Neural progenitor cell (in vitro differentiated cells): Measurements from ENCODE around the gene KIF4B.

Experiments
- EZH2 ChIP-seq: fragments of 200-600 bp; sonication (generic); IDR thresholded peaks from 2 replicates; pipeline ENCODE4 v1.6.1; 2017; ENCODE audit warnings: antibody characterized with exemption, mild to moderate bottlenecking, moderate library complexity
- EZH2phosphoT487 ChIP-seq: fragments of 200-600 bp; sonication (generic); IDR thresholded peaks from 2 replicates; pipeline ENCODE4 v1.6.1; 2017; ENCODE audit warnings: antibody characterized with exemption
- TF ChIP-seq, protein P1 (sequence below): fragments of 200-600 bp; sonication (generic); IDR thresholded peaks from 2 replicates; pipeline ENCODE4 v1.5.1; 2017; ENCODE audit warnings: antibody characterized with exemption, mild to moderate bottlenecking

DNA sequence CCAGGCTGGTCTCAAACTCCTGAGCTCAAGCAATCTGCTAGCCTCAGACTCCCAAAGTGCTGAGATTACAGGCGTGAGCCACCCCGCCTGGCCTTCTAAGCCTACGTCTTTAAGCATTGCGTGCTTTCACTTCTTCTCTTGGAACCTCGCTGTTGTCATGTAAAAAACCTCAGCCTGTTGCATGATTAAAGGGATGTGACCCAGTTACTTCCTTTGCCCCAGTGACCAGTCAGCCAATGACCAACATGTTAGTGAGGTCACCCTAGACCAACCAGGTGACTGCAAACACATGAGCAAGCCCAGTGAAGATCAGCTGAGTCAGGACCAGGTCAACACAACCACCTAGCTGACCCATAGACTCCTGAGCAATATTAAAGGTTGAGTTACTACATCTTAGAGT is 10.5 kb downstream of the KIF4B start:
- TF ChIP-seq, protein P1, sequence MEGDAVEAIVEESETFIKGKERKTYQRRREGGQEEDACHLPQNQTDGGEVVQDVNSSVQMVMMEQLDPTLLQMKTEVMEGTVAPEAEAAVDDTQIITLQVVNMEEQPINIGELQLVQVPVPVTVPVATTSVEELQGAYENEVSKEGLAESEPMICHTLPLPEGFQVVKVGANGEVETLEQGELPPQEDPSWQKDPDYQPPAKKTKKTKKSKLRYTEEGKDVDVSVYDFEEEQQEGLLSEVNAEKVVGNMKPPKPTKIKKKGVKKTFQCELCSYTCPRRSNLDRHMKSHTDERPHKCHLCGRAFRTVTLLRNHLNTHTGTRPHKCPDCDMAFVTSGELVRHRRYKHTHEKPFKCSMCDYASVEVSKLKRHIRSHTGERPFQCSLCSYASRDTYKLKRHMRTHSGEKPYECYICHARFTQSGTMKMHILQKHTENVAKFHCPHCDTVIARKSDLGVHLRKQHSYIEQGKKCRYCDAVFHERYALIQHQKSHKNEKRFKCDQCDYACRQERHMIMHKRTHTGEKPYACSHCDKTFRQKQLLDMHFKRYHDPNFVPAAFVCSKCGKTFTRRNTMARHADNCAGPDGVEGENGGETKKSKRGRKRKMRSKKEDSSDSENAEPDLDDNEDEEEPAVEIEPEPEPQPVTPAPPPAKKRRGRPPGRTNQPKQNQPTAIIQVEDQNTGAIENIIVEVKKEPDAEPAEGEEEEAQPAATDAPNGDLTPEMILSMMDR, result no peak
- TF ChIP-seq EZH2 (no peak), EZH2phosphoT487 (no peak)
